GM18858 (cell line): ENCODE data around the gene FBXW12.

ENCODE experiments used
- ATAC-seq: cut with Tn5 transposase; IDR thresholded peaks from one replicate; pipeline ENCODE4 v1.9.1; 2021; ENCODE audit not compliant: unreplicated experiment

The FBXW12 gene

GRCh38 chr3:48432411-48433371, 60.7 kb downstream of the FBXW12 start:
- no peak for ATAC-seq

GRCh38 chr3:48433472-48434118, 61.6 kb downstream of the FBXW12 start:
- ATAC-seq, result no peak

DNA sequence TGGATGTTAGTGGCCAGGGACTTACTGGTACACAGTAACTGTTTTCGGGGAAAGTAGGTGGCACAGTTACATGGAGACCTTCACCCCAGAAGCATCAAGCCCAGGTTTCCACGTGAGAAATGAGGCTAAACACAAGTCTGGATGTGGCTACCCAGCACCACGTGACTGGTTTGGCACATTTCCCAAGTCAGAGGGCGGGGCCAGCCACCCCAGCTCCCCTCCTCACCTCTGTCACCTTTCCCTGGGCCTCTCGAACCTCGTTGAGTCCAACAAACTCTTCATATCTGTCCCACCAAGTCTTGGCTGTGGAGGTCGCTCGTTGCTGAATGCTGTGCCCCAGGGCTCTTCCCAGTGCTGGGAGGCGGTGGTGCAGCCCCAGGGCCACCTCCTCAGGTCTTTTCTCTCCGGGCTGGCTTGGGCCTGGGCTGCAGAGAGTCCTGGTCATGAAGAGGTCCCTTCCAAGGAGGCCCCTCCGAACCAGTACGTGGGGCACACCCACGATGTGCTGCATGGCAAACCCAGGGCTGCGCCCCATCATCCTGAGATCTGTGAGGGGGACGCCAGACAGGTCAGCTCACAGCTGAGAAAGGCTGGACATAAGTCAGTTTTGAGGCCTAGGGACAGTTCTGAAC, 62.7 kb downstream of the FBXW12 start:
- no peak for ATAC-seq

DNA sequence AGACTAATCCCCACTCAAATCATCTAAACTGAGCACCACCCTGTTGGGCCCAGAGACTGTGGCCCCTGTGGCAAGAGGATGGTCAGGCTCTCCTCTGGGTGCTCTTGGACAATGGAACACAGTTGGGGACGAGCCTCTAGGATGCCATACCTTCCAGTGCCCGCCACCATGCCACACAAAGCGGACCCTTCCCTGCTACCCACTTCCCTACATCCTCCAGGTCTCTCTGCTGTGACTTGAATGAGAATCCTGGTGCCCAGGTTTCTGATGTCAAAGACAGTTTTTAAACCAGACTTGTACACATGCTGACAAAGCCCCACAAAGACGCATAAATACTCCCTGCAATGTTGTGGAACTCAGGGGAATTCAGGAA, 63.2 kb downstream of the FBXW12 start:
- no peak for ATAC-seq

GRCh38 chr3:48435774-48436476, 63.9 kb downstream of the FBXW12 start:
- ATAC-seq, result no peak

GRCh38 chr3:48436477-48436787, 64.4 kb downstream of the FBXW12 start:
- ATAC-seq, result no peak

GRCh38 chr3:48436855-48437254, 64.8 kb downstream of the FBXW12 start:
- ATAC-seq, result no peak

DNA sequence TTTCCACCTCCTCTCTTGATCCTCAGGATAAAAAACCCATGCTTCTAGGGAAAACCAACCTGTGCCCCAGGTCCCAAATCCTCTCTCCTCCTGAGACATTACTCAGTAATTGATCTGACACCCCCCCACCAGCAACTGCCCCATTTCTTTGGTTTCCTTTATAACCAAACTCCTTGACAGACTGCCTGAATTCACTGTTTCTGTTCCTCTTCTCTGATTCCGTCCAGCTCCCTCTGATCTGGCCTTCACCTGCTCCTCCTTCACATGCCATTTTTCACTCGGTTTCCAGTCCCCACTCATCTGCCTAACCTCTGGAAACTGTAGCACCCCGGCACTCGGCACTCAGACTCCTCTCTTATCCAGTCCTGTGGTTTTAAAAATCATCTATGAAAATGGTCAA, 65.8 kb downstream of the FBXW12 start:
- no peak for ATAC-seq

DNA sequence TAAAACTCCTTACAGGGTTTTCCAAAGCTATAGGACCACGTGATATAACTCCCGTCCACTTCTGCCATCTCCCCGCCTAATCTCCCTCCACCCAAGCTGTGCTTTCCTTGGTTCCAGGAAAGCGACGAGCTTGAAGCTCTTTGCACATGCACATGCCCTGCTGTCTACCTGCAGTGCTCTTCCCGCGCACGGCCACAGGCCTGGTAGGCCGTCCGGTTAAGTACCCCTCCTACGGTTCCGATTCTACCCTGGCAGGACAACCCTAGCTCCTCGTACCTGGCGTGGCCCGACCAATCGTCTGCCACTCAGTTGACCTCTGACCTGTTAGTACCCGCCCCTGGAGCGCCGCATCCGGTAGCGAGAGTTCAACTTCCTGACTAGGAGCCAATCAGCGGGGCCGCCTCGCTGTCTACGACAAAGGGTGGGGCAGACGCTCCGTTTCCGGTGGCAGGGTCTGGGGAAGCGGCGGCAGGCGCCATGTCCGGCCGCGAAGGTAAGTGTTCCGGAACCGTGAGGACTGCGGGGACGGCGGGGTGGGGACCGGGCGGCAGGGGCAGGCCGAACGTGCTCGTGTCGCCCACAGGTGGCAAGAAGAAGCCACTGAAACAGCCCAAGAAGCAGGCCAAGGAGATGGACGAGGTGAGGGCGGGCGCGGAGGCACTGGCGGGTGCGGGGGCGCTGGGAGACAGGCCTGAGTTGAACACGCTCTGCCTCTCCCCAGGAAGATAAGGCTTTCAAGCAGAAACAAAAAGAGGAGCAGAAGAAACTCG, 68.0 kb downstream of the FBXW12 start, which contains the start of the genes CCDC51 and TMA7:
Gene CCDC51 (minus strand): TSS at position 300 of the 770 bp plus-strand sequence. CDS start 4,991 bp downstream, outside the sequence.
Gene TMA7 (plus strand): TSS at position 438 of the 770 bp plus-strand sequence. CDS start 40 bp downstream, at position 478.
- ATAC-seq, result peak; percentile 88

- no peak for ATAC-seq
Measured at GRCh38 chr3:48440590-48440958, 68.6 kb downstream of the FBXW12 start.

DNA sequence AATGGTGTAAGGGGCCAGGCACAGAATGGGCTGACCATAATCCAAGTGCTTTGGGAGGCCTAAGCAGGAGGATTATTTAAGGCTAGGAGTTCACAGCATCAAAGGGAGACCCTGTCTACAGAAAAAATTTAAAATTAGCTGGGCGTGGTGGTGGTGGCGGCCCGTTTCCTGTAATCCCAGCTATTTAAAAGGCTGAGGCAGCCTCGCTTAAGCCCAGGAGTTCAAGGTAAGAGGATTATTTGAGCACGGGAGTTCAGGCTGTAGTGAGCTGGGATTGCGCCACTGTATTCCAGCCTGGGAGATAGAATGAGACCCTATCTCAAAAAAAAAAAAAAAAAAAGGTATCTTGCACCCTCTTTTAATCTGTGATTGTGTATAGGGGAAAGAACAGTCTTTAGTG, 69.9 kb downstream of the FBXW12 start:
- ATAC-seq, result no peak
